Astrocyte (in vitro differentiated cells and primary cell): ENCODE results near the gene PTPRN2. TPM values are rescaled to one million over a fixed set of nuclear protein-coding genes. Genes with fewer than 3 reads are reported as not detected.

ENCODE experiments used
- DNase-seq: peaks from one replicate; pipeline ENCODE4 v3.0.0-alpha.2; 2010; ENCODE audit warnings: low read depth
- FAIRE-seq: peaks from 2 replicates; lab custom pipeline; 2011; peaks lifted over from hg19 to GRCh38; lab: Jason Lieb, UNC
- H2AFZ ChIP-seq: 2 replicates; pipeline ENCODE4 v1.6.0; 2012; ENCODE audit warnings: low read depth, low read length, inconsistent platforms
- H3K27ac ChIP-seq: 2 replicates; pipeline ENCODE4 v1.5.1; 2011; ENCODE audit warnings: low read depth, low read length, inconsistent platforms
- H3K27me3 ChIP-seq: 2 replicates; pipeline ENCODE4 v1.6.0; 2011; ENCODE audit warnings: low read length, inconsistent platforms; ENCODE audit not compliant: insufficient read depth
- H3K36me3 ChIP-seq: 2 replicates; pipeline ENCODE4 v1.5.1; 2011; ENCODE audit warnings: low read length, inconsistent platforms; ENCODE audit not compliant: insufficient read depth
- H3K4me1 ChIP-seq: 2 replicates; pipeline ENCODE4 v1.5.1; 2011; ENCODE audit warnings: low read length, inconsistent platforms; ENCODE audit not compliant: insufficient read depth
- H3K4me2 ChIP-seq: 2 replicates; pipeline ENCODE4 v1.6.0; 2012; ENCODE audit warnings: low read length, inconsistent platforms
- H3K4me3 ChIP-seq: 2 replicates; pipeline ENCODE4 v1.5.1; 2011; ENCODE audit warnings: low read depth, mild to moderate bottlenecking, low read length, inconsistent platforms; ENCODE audit not compliant: insufficient read depth
- H3K79me2 ChIP-seq: 2 replicates; pipeline ENCODE4 v1.6.0; 2012; ENCODE audit warnings: mild to moderate bottlenecking, low read length, inconsistent platforms; ENCODE audit not compliant: insufficient read depth
- H3K9ac ChIP-seq: 2 replicates; pipeline ENCODE4 v1.6.0; 2012; ENCODE audit warnings: mild to moderate bottlenecking, low read length, inconsistent platforms
- H3K9me3 ChIP-seq: 2 replicates; pipeline ENCODE4 v1.5.1; 2012; ENCODE audit warnings: low read depth, mild to moderate bottlenecking, low read length, inconsistent platforms; ENCODE audit not compliant: insufficient read depth
- H4K20me1 ChIP-seq: 2 replicates; pipeline ENCODE4 v1.6.0; 2012; ENCODE audit warnings: low read length, inconsistent platforms; ENCODE audit not compliant: insufficient read depth
- H3K27ac Mint-ChIP-seq: one replicate; pipeline ENCODE4 v1.8.0; 2021; ENCODE audit warnings: mild to moderate bottlenecking, mixed read lengths; ENCODE audit not compliant: unreplicated experiment
- H3K27me3 Mint-ChIP-seq: one replicate; pipeline ENCODE4 v1.8.0; 2021; ENCODE audit warnings: low read depth, mixed read lengths; ENCODE audit not compliant: unreplicated experiment
- H3K36me3 Mint-ChIP-seq: one replicate; pipeline ENCODE4 v1.8.0; 2021; ENCODE audit warnings: low read depth, mixed read lengths; ENCODE audit not compliant: unreplicated experiment
- H3K4me1 Mint-ChIP-seq: one replicate; pipeline ENCODE4 v1.8.0; 2021; ENCODE audit warnings: low read depth, mixed read lengths; ENCODE audit not compliant: unreplicated experiment
- H3K4me3 Mint-ChIP-seq: one replicate; pipeline ENCODE4 v1.8.0; 2021; ENCODE audit warnings: mild to moderate bottlenecking, moderate library complexity, mixed read lengths; ENCODE audit not compliant: unreplicated experiment
- H3K9me3 Mint-ChIP-seq: one replicate; pipeline ENCODE4 v1.8.0; 2021; ENCODE audit warnings: mild to moderate bottlenecking, mixed read lengths; ENCODE audit not compliant: unreplicated experiment
- CTCF ChIP-seq: IDR thresholded peaks from 2 replicates; pipeline ENCODE4 v1.5.1; 2011; ENCODE audit warnings: low read depth, mild to moderate bottlenecking, inconsistent platforms, low read length, moderate library complexity; ENCODE audit not compliant: insufficient read depth
- EZH2 ChIP-seq: IDR thresholded peaks from 2 replicates; pipeline ENCODE4 v1.6.1; 2012; ENCODE audit warnings: mild to moderate bottlenecking, low read length, inconsistent platforms; ENCODE audit not compliant: insufficient read depth
- total RNA-seq: library from RNA; stranded (reverse); gene quantifications from 2 replicates; pipeline ENCODE4 v1.2.1, GENCODE V29; 2021

PTPRN2 gene
- total RNA-seq, 1 donor from 2014 or later = 0.09 TPM

- Mint-ChIP-seq H3K36me3 (no peaks in the 10 kb centered on the region), H3K27me3 (no peaks in the 10 kb centered on the region), H3K4me1 (no peaks in the 10 kb centered on the region), H3K4me3 (no peak overlapping the region), H3K27ac (no peak overlapping the region), H3K9me3 (peaks cover 22% of the 10 kb centered on the region)
- Histone ChIP-seq H3K36me3 (no peaks in the 10 kb centered on the region), H3K79me2 (no peaks in the 10 kb centered on the region), H3K4me2 (no peak overlapping the region), H3K9me3 (no peaks in the 10 kb centered on the region), H2AFZ (no peak overlapping the region), H3K4me1 (no peaks in the 10 kb centered on the region), H4K20me1 (no peaks in the 10 kb centered on the region), H3K4me3 (no peak overlapping the region), H3K9ac (no peak overlapping the region), H3K27me3 (no peaks in the 10 kb centered on the region), H3K27ac (no peak overlapping the region)
- TF ChIP-seq EZH2 (no peak), CTCF (no peak)
- no peak for DNase-seq
- FAIRE-seq = no peak
Observed at GRCh38 chr7:157743781-157744525, 843.7 kb downstream of the PTPRN2 start.

GRCh38 chr7:157740251-157740798, 847.3 kb downstream of the PTPRN2 start:
- no peak overlapping the region for H3K27ac Mint-ChIP-seq
- H2AFZ ChIP-seq = no peak overlapping the region
- H3K4me1 Mint-ChIP-seq = no peaks in the 10 kb centered on the region
- no peak for FAIRE-seq
- H3K36me3 Mint-ChIP-seq = no peaks in the 10 kb centered on the region
- H3K9me3 Mint-ChIP-seq = peaks cover 23% of the 10 kb centered on the region
- H3K4me1 ChIP-seq = no peaks in the 10 kb centered on the region
- no peaks in the 10 kb centered on the region for H3K79me2 ChIP-seq
- no peak overlapping the region for H3K9ac ChIP-seq
- H3K9me3 ChIP-seq = no peaks in the 10 kb centered on the region
- TF ChIP-seq CTCF (no peak), EZH2 (no peak)
- no peaks in the 10 kb centered on the region for H3K27me3 Mint-ChIP-seq
- H3K36me3 ChIP-seq = no peaks in the 10 kb centered on the region
- DNase-seq = no peak
- no peak overlapping the region for H3K4me3 ChIP-seq
- no peak overlapping the region for H3K27ac ChIP-seq
- H4K20me1 ChIP-seq = no peaks in the 10 kb centered on the region
- no peaks in the 10 kb centered on the region for H3K27me3 ChIP-seq
- no peak overlapping the region for H3K4me2 ChIP-seq
- no peak overlapping the region for H3K4me3 Mint-ChIP-seq

GRCh38 chr7:157739650-157740049, 848.0 kb downstream of the PTPRN2 start:
- H3K4me1 Mint-ChIP-seq = no peaks in the 10 kb centered on the region
- H2AFZ ChIP-seq = no peak overlapping the region
- no peak overlapping the region for H3K4me3 Mint-ChIP-seq
- no peak overlapping the region for H3K27ac ChIP-seq
- H4K20me1 ChIP-seq = no peaks in the 10 kb centered on the region
- no peaks in the 10 kb centered on the region for H3K27me3 Mint-ChIP-seq
- H3K9me3 Mint-ChIP-seq = peaks cover 24% of the 10 kb centered on the region
- H3K27me3 ChIP-seq = no peaks in the 10 kb centered on the region
- no peak overlapping the region for H3K4me3 ChIP-seq
- no peaks in the 10 kb centered on the region for H3K36me3 Mint-ChIP-seq
- DNase-seq (no peak), FAIRE-seq (no peak)
- no peaks in the 10 kb centered on the region for H3K36me3 ChIP-seq
- no peak overlapping the region for H3K27ac Mint-ChIP-seq
- no peak for TF ChIP-seq CTCF
- no peak for TF ChIP-seq EZH2
- H3K4me2 ChIP-seq = no peak overlapping the region
- H3K9ac ChIP-seq = no peak overlapping the region
- no peaks in the 10 kb centered on the region for H3K79me2 ChIP-seq
- H3K4me1 ChIP-seq = no peaks in the 10 kb centered on the region
- no peaks in the 10 kb centered on the region for H3K9me3 ChIP-seq
